ENCODE measurements around the gene GAST. TPM values are rescaled to one million over a fixed set of nuclear protein-coding genes. Genes with fewer than 3 reads are reported as not detected.
A peak's percentile ranks its signal among the peaks of the same experiment; 100 is the strongest.
"Not testable (repeated sequence)": the region's sequence is repeated elsewhere in the genome, so short reads cannot be mapped to it uniquely, and the experiment has no call there.

Gene GAST
- total RNA-seq: not detected

GRCh38 chr17:41711669-41712400, at the start of gene GAST:
GAST (plus strand) TSS chr17:41712331; CDS start chr17:41715437, 3,106 bp downstream.
- DNase-seq (ENCODE audit: low spot score): no peak

- DNase-seq (ENCODE audit: low spot score): no peak
Measured at GRCh38 chr17:41663451-41664171, 48.5 kb upstream of the GAST start.

GRCh38 chr17:41664172-41664457, 48.0 kb upstream of the GAST start:
- DNase-seq (ENCODE audit: low spot score): no peak

GRCh38 chr17:41664587-41665565, 47.3 kb upstream of the GAST start:
- no peak for DNase-seq (ENCODE audit: low spot score)

GRCh38 chr17:41665566-41666236, 46.4 kb upstream of the GAST start:
- DNase-seq (ENCODE audit: low spot score): peak; percentile 91

GRCh38 chr17:41666237-41666641, 45.9 kb upstream of the GAST start:
- DNase-seq (ENCODE audit: low spot score): no peak

GRCh38 chr17:41666708-41667279, 45.3 kb upstream of the GAST start:
- peak; percentile 89 for DNase-seq (ENCODE audit: low spot score)

- no peak for DNase-seq (ENCODE audit: low spot score)
Measured at GRCh38 chr17:41667280-41668041, 44.7 kb upstream of the GAST start.

GRCh38 chr17:41672153-41672552, 40.0 kb upstream of the GAST start:
- DNase-seq (ENCODE audit: low spot score): no peak

- not testable (repeated sequence) for DNase-seq (ENCODE audit: low spot score)
Measured at GRCh38 chr17:41675157-41676057, 36.7 kb upstream of the GAST start.

- no peak for DNase-seq (ENCODE audit: low spot score)
Measured at GRCh38 chr17:41676058-41676419, 36.1 kb upstream of the GAST start.

- no peak for DNase-seq (ENCODE audit: low spot score)
Measured at GRCh38 chr17:41678411-41678906, 33.7 kb upstream of the GAST start.

- no peak for DNase-seq (ENCODE audit: low spot score)
Measured at GRCh38 chr17:41678907-41679739, 33.0 kb upstream of the GAST start.

- DNase-seq (ENCODE audit: low spot score): no peak
Measured at GRCh38 chr17:41679740-41680425, 32.2 kb upstream of the GAST start.

- DNase-seq (ENCODE audit: low spot score): no peak
Measured at GRCh38 chr17:41680426-41681040, 31.6 kb upstream of the GAST start.

- no peak for DNase-seq (ENCODE audit: low spot score)
Measured at GRCh38 chr17:41681776-41682175, 30.4 kb upstream of the GAST start.

GRCh38 chr17:41682631-41683030, 29.5 kb upstream of the GAST start:
- DNase-seq (ENCODE audit: low spot score): no peak
